Lower lobe of right lung (tissue), 2 donors: ENCODE measurements around the gene DOCK8. TPM values are rescaled to one million over a fixed set of nuclear protein-coding genes. Genes with fewer than 3 reads are reported as not detected.

ENCODE experiments used
- ATAC-seq, 2 donors: fragments of 200-7000 bp; cut with Tn5 transposase; one replicate each; pipeline ENCODE4 v1.9.1; 2020 to 2022; ENCODE audit warnings: mild to moderate bottlenecking in 2 of 2, moderate library complexity in 2 of 2
- DNase-seq: peaks from one replicate; pipeline ENCODE4 v3.0.0-alpha.2; 2020
- H3K27ac ChIP-seq: fragments of 200-600 bp; one replicate; pipeline ENCODE4 v1.8.0; 2022
- H3K27me3 ChIP-seq: fragments of 200-600 bp; one replicate; pipeline ENCODE4 v1.8.0; 2022; ENCODE audit warnings: low read depth
- H3K36me3 ChIP-seq: fragments of 200-600 bp; one replicate; pipeline ENCODE4 v1.8.0; 2022; ENCODE audit warnings: mild to moderate bottlenecking
- H3K4me1 ChIP-seq: fragments of 200-600 bp; one replicate; pipeline ENCODE4 v1.8.0; 2022
- H3K4me3 ChIP-seq: fragments of 200-600 bp; one replicate; pipeline ENCODE4 v1.8.0; 2022; ENCODE audit warnings: mild to moderate bottlenecking
- H3K9me3 ChIP-seq: fragments of 200-600 bp; one replicate; pipeline ENCODE4 v1.8.0; 2022
- CTCF ChIP-seq: fragments of 200-600 bp; IDR thresholded peaks from one replicate; pipeline ENCODE4 v1.8.0; 2022; ENCODE audit warnings: antibody characterized with exemption, mild to moderate bottlenecking
- intact Hi-C: fragments of 100-400 bp; cut with DNase I; formaldehyde crosslinking; loops from one replicate; pipeline ENCODE4 v1.11.0; 2022
- total RNA-seq: library from RNA; stranded (reverse); fragmentation: NEBNext Ultra II Directional; extraction: Animal tissue kit (Norgen Biotek cat#: 25700); gene quantifications from one replicate; pipeline ENCODE4 v1.2.1, GENCODE V29; 2021
- donor health status: DM: no; HTN: yes; CAD: no; lungs with severe emphysema.

DOCK8 gene
- total RNA-seq, 1 donor from 2014 or later, result 112 TPM

GRCh38 chr9:436482-436881 is 221.8 kb downstream of the DOCK8 start:
- no peak for DNase-seq
- Histone ChIP-seq H3K9me3 (no peaks in the 10 kb centered on the region), H3K4me3 (no peak overlapping the region), H3K36me3 (peaks cover 86% of the 10 kb centered on the region), H3K27me3 (no peaks in the 10 kb centered on the region), H3K4me1 (no peaks in the 10 kb centered on the region), H3K27ac (peak overlapping the region; percentile 65)
- TF ChIP-seq CTCF, result no peak
- ATAC-seq, result no peak
- intact Hi-C loops, result no loop called here

GRCh38 chr9:437066-437465 is 222.4 kb downstream of the DOCK8 start:
- no peaks in the 10 kb centered on the region for H3K4me1 ChIP-seq
- no peak for DNase-seq
- no peaks in the 10 kb centered on the region for H3K27me3 ChIP-seq
- no peak for TF ChIP-seq CTCF
- H3K9me3 ChIP-seq, result no peaks in the 10 kb centered on the region
- H3K27ac ChIP-seq, result peak overlapping the region; percentile 65
- H3K4me3 ChIP-seq, result no peak overlapping the region
- intact Hi-C loops, result no loop called here
- peaks cover 86% of the 10 kb centered on the region for H3K36me3 ChIP-seq
- peak; percentile 22 to 26 for ATAC-seq

- DNase-seq (no peak), ATAC-seq (peak; percentile 72 to 83)
- no peak for TF ChIP-seq CTCF
- H3K36me3 ChIP-seq, result peaks cover 86% of the 10 kb centered on the region
- H3K27me3 ChIP-seq, result no peaks in the 10 kb centered on the region
- intact Hi-C loops, result no loop called here
- H3K27ac ChIP-seq, result peak overlapping the region; percentile 65
- no peaks in the 10 kb centered on the region for H3K4me1 ChIP-seq
- H3K9me3 ChIP-seq, result no peaks in the 10 kb centered on the region
- H3K4me3 ChIP-seq, result no peak overlapping the region
Observed at GRCh38 chr9:437574-438001, 222.9 kb downstream of the DOCK8 start.

- intact Hi-C loops, result no loop called here
- Histone ChIP-seq H3K27me3 (no peaks in the 10 kb centered on the region), H3K27ac (peak overlapping the region; percentile 51), H3K9me3 (no peaks in the 10 kb centered on the region), H3K36me3 (peaks cover 86% of the 10 kb centered on the region), H3K4me1 (no peaks in the 10 kb centered on the region), H3K4me3 (no peak overlapping the region)
- TF ChIP-seq CTCF, result no peak
- DNase-seq (no peak), ATAC-seq (no peak)
Observed at GRCh38 chr9:438066-438465, 223.4 kb downstream of the DOCK8 start.

- peak overlapping the region; percentile 51 for H3K27ac ChIP-seq
Observed at GRCh38 chr9:438961-439768, 224.5 kb downstream of the DOCK8 start.

More at GRCh38 chr9:438961-439768, 224.5 kb downstream of the DOCK8 start:
- no peak for TF ChIP-seq CTCF
- Histone ChIP-seq H3K4me1 (no peaks in the 10 kb centered on the region), H3K4me3 (no peak overlapping the region), H3K9me3 (no peaks in the 10 kb centered on the region), H3K27me3 (no peaks in the 10 kb centered on the region), H3K36me3 (peaks cover 87% of the 10 kb centered on the region)
- intact Hi-C loops, result no loop called here
- peak; percentile 42 to 46 for ATAC-seq
- DNase-seq, result no peak
